GM15510 (cell line): ENCODE results near the gene SH3GL3.

Experiments
- POLR2A ChIP-seq: IDR thresholded peaks from 3 replicates; pipeline ENCODE4 v1.6.1; 2011; ENCODE audit warnings: borderline replicate concordance; ENCODE audit not compliant: insufficient read length; ENCODE audit errors: extremely low read depth

The SH3GL3 gene

GRCh38 chr15:83643201-83643600, 196.1 kb downstream of the SH3GL3 start:
- no peak for TF ChIP-seq POLR2A

GRCh38 chr15:83644439-83644838, 197.3 kb downstream of the SH3GL3 start:
- TF ChIP-seq POLR2A, result no peak

GRCh38 chr15:83650831-83651230, 203.7 kb downstream of the SH3GL3 start:
- no peak for TF ChIP-seq POLR2A

- TF ChIP-seq POLR2A, result no peak
Measured at GRCh38 chr15:83651541-83651940, 204.4 kb downstream of the SH3GL3 start.

GRCh38 chr15:83652626-83653204, 205.6 kb downstream of the SH3GL3 start:
- TF ChIP-seq POLR2A, result no peak

- TF ChIP-seq POLR2A, result no peak
Measured at GRCh38 chr15:83653288-83653638, 206.1 kb downstream of the SH3GL3 start.

- TF ChIP-seq POLR2A, result no peak
Measured at GRCh38 chr15:83653639-83654378, 206.7 kb downstream of the SH3GL3 start, which contains the start of gene ADAMTSL3. Gene ADAMTSL3 (plus strand): TSS chr15:83654123. CDS start chr15:83655762, 1,639 bp downstream.

GRCh38 chr15:83654379-83655236, 207.5 kb downstream of the SH3GL3 start:
- TF ChIP-seq POLR2A, result no peak

GRCh38 chr15:83655237-83655616, 208.1 kb downstream of the SH3GL3 start:
- no peak for TF ChIP-seq POLR2A

- TF ChIP-seq POLR2A, result no peak
Measured at GRCh38 chr15:83656192-83656591, 209.1 kb downstream of the SH3GL3 start.

- TF ChIP-seq POLR2A, result no peak
Measured at GRCh38 chr15:83656943-83657528, 209.9 kb downstream of the SH3GL3 start.

GRCh38 chr15:83657549-83657948, 210.4 kb downstream of the SH3GL3 start:
- no peak for TF ChIP-seq POLR2A

GRCh38 chr15:83658430-83659416, 211.6 kb downstream of the SH3GL3 start:
- TF ChIP-seq POLR2A, result no peak

- no peak for TF ChIP-seq POLR2A
Measured at GRCh38 chr15:83659417-83659812, 212.3 kb downstream of the SH3GL3 start.
